PC-9 (cell line): ENCODE data around the gene PTCD1. TPM values are rescaled to one million over a fixed set of nuclear protein-coding genes. Genes with fewer than 3 reads are reported as not detected.

Experiments used
- BruUV-seq: library from RNA; stranded (reverse); fragments of 400-500 nt; replicated peaks from 2 replicates; lab custom pipeline; 2021; lab: Mats Ljungman, UMichigan
- CTCF ChIA-PET: fragments of 300-600 bp; sonication (Branson Sonifier 250); formaldehyde crosslinking; loops from one replicate; lab custom pipeline; 2022; ENCODE audit warnings: antibody characterized with exemption; lab: Charles Lee
- POLR2A ChIA-PET: fragments of 300-600 bp; sonication (Branson Sonifier 250); formaldehyde crosslinking; loops from one replicate; lab custom pipeline; 2022; ENCODE audit warnings: antibody characterized with exemption; ENCODE audit not compliant: unreplicated experiment; lab: Charles Lee
- DNase-seq, 2 experiments: peaks; one replicate each; pipeline versions ENCODE4 v3.0.0 to v3.0.0-alpha.2; 2015 to 2022; ENCODE audit warnings: mixed read lengths in 1 of 2
- H2AFZ ChIP-seq: fragments of 200-600 bp; sonication (generic); 2 replicates; pipeline ENCODE4 v1.8.1; 2017; ENCODE audit warnings: antibody characterized with exemption
- H3F3A ChIP-seq: fragments of 200-600 bp; sonication (generic); 2 replicates; pipeline ENCODE4 v1.8.1; 2017; ENCODE audit warnings: antibody characterized with exemption, mild to moderate bottlenecking, low read depth; ENCODE audit not compliant: insufficient read depth
- H3K27ac ChIP-seq: fragments of 200-600 bp; sonication (generic); 2 replicates; pipeline ENCODE4 v1.6.1; 2016; ENCODE audit warnings: mixed run types
- H3K27me3 ChIP-seq: fragments of 200-600 bp; sonication (generic); 2 replicates; pipeline ENCODE4 v1.6.1; 2016; ENCODE audit warnings: low read depth, mixed run types; ENCODE audit not compliant: insufficient read depth
- H3K36me3 ChIP-seq: fragments of 200-600 bp; sonication (generic); 2 replicates; pipeline ENCODE4 v1.6.1; 2016; ENCODE audit warnings: low read depth, mixed run types
- H3K4me1 ChIP-seq: fragments of 200-600 bp; sonication (generic); replicated peaks from 2 replicates; pipeline ENCODE4 v1.6.1; 2016; ENCODE audit warnings: mixed run types; ENCODE audit not compliant: insufficient read depth
- H3K4me2 ChIP-seq: fragments of 200-600 bp; sonication (generic); 2 replicates; pipeline ENCODE4 v1.6.1; 2017; ENCODE audit warnings: mixed run types
- H3K4me3 ChIP-seq: fragments of 200-600 bp; sonication (generic); 2 replicates; pipeline ENCODE4 v1.6.1; 2016; ENCODE audit warnings: mixed run types
- H3K79me2 ChIP-seq: fragments of 200-600 bp; sonication (generic); 2 replicates; pipeline ENCODE4 v1.6.1; 2017; ENCODE audit warnings: low read depth, mixed run types
- H3K9me2 ChIP-seq: fragments of 200-600 bp; sonication (generic); 2 replicates; pipeline ENCODE4 v1.8.1; 2017; ENCODE audit warnings: mild to moderate bottlenecking; ENCODE audit not compliant: insufficient read depth
- H3K9me3 ChIP-seq: fragments of 200-600 bp; sonication (generic); 2 replicates; pipeline ENCODE4 v1.8.1; 2016; ENCODE audit warnings: low read depth; ENCODE audit not compliant: insufficient read depth
- H4K20me1 ChIP-seq: fragments of 200-600 bp; sonication (generic); 2 replicates; pipeline ENCODE4 v1.8.1; 2017; ENCODE audit not compliant: insufficient read depth
- CTCF ChIP-seq: fragments of 200-600 bp; sonication (generic); conservative IDR thresholded peaks from 2 replicates; pipeline ENCODE4 v1.6.1; 2017; ENCODE audit warnings: mixed run types, antibody characterized with exemption, mild to moderate bottlenecking, moderate library complexity
- EZH2 ChIP-seq: fragments of 200-600 bp; sonication (generic); IDR thresholded peaks from 2 replicates; pipeline ENCODE4 v1.8.0; 2017; ENCODE audit warnings: antibody characterized with exemption, low read depth
- intact Hi-C: fragments of 100-400 bp; cut with micrococcal nuclease; formaldehyde crosslinking; loops from one replicate; pipeline ENCODE4 v1.10.0; 2022; ENCODE audit not compliant: unreplicated experiment
- total RNA-seq: library from RNA; stranded (reverse); gene quantifications from 2 replicates; pipeline ENCODE4 v1.2.3, GENCODE V29; 2021

The PTCD1 gene
- total RNA-seq, 1 experiment from 2014 or later = 8.0 TPM

GRCh38 chr7:99383791-99384370 lies 54.7 kb downstream of the PTCD1 start:
- no peak for DNase-seq
- H4K20me1 ChIP-seq = peaks cover 14% of the 10 kb centered on the region
- TF ChIP-seq CTCF (no peak), EZH2 (no peak)
- no peaks in the 10 kb centered on the region for H3K27me3 ChIP-seq
- no TSS peak for BruUV-seq
- peaks cover 12% of the 10 kb centered on the region for H3K4me1 ChIP-seq
- no peak overlapping the region for H2AFZ ChIP-seq
- peaks cover 28% of the 10 kb centered on the region for H3K79me2 ChIP-seq
- H3K27ac ChIP-seq = no peak overlapping the region
- H3K9me3 ChIP-seq = no peaks in the 10 kb centered on the region
- H3K9me2 ChIP-seq = no peaks in the 10 kb centered on the region
- no peak overlapping the region for H3K4me3 ChIP-seq
- no peak overlapping the region for H3K4me2 ChIP-seq
- peaks cover 2% of the 10 kb centered on the region; the same call in 1 of the 2 replicates for H3F3A ChIP-seq
- no peaks in the 10 kb centered on the region; the same call in 1 of the 2 replicates for H3K36me3 ChIP-seq
- CTCF ChIA-PET = interaction anchor here (0.6 kb wide), 1 partner anchor 62 kb away, joined by 5 read pairs; no protein-coding TSS in a partner anchor
- POLR2A ChIA-PET = no interaction called here
- intact Hi-C loops = no loop called here

GRCh38 chr7:99383203-99383602 lies 55.4 kb downstream of the PTCD1 start:
- Histone ChIP-seq H2AFZ (no peak overlapping the region), H3K4me3 (no peak overlapping the region), H3K79me2 (peaks cover 30% of the 10 kb centered on the region), H3K4me2 (no peak overlapping the region), H3F3A (peaks cover 4% of the 10 kb centered on the region; the same call in 1 of the 2 replicates), H3K4me1 (peaks cover 14% of the 10 kb centered on the region), H3K27me3 (no peaks in the 10 kb centered on the region), H3K9me2 (no peaks in the 10 kb centered on the region), H3K36me3 (no peaks in the 10 kb centered on the region; the same call in 1 of the 2 replicates), H4K20me1 (peaks cover 14% of the 10 kb centered on the region), H3K9me3 (no peaks in the 10 kb centered on the region), H3K27ac (no peak overlapping the region)
- CTCF ChIA-PET = no interaction called here
- DNase-seq = no peak
- intact Hi-C loops = no loop called here
- BruUV-seq = no TSS peak
- TF ChIP-seq CTCF (no peak), EZH2 (no peak)
- POLR2A ChIA-PET = no interaction called here

- H2AFZ ChIP-seq = no peak overlapping the region
- H3K4me2 ChIP-seq = no peak overlapping the region
- ChIA-PET POLR2A (no interaction called here), CTCF (no interaction called here)
- no TSS peak for BruUV-seq
- H3K27me3 ChIP-seq = no peaks in the 10 kb centered on the region
- no peak for TF ChIP-seq EZH2
- TF ChIP-seq CTCF = no peak
- H4K20me1 ChIP-seq = peaks cover 15% of the 10 kb centered on the region
- peaks cover 40% of the 10 kb centered on the region for H3K79me2 ChIP-seq
- H3K36me3 ChIP-seq = no peaks in the 10 kb centered on the region; the same call in 1 of the 2 replicates
- H3K9me2 ChIP-seq = no peaks in the 10 kb centered on the region
- DNase-seq = no peak
- H3K9me3 ChIP-seq = no peaks in the 10 kb centered on the region
- H3K27ac ChIP-seq = no peak overlapping the region
- H3K4me3 ChIP-seq = no peak overlapping the region
- peaks cover 8% of the 10 kb centered on the region; the same call in 1 of the 2 replicates for H3F3A ChIP-seq
- H3K4me1 ChIP-seq = peaks cover 14% of the 10 kb centered on the region
- intact Hi-C loops = no loop called here
Observed at GRCh38 chr7:99381664-99382075, 56.9 kb downstream of the PTCD1 start.
